Astrocyte of the spinal cord (primary cell): ENCODE data around the gene BMPR1A.

Source experiments
- DNase-seq: peaks from one replicate; pipeline ENCODE4 v3.0.0; 2011; ENCODE audit warnings: low read depth, low spot score
- H3K4me3 ChIP-seq: 2 replicates; pipeline ENCODE4 v1.5.1; 2011; ENCODE audit warnings: low read depth, mild to moderate bottlenecking, low read length, moderate library complexity
- in situ Hi-C: cut with HindIII; loops from 2 replicates; pipeline ENCODE4 v1.10.0; 2017; ENCODE audit warnings: low sequenced_read_pairs
- TF ChIP-seq, protein P1 (sequence below): IDR thresholded peaks from 2 replicates; pipeline ENCODE4 v1.5.1; 2012; ENCODE audit warnings: low read depth, mild to moderate bottlenecking, low read length, inconsistent platforms

BMPR1A gene

DNA sequence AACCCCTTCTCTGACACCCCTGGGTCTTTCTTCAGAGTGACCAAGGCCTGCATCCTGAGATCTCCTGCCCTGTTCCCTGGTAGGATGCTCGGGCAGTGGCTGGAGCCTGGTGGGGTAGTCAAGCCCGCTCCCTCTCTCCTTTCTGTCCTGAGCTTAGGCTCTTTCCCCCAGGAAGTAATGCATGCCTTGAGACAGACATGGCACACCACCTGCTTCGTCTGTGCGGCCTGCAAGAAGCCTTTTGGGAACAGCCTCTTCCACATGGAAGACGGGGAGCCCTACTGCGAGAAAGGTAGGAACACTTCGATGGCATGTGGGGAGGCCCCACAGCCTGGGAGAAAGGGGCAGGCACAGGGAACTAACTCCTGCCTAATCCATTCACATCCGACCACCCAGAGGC, 37.9 kb upstream of the BMPR1A start:
- no peak overlapping the region for H3K4me3 ChIP-seq
- TF ChIP-seq, protein P1, sequence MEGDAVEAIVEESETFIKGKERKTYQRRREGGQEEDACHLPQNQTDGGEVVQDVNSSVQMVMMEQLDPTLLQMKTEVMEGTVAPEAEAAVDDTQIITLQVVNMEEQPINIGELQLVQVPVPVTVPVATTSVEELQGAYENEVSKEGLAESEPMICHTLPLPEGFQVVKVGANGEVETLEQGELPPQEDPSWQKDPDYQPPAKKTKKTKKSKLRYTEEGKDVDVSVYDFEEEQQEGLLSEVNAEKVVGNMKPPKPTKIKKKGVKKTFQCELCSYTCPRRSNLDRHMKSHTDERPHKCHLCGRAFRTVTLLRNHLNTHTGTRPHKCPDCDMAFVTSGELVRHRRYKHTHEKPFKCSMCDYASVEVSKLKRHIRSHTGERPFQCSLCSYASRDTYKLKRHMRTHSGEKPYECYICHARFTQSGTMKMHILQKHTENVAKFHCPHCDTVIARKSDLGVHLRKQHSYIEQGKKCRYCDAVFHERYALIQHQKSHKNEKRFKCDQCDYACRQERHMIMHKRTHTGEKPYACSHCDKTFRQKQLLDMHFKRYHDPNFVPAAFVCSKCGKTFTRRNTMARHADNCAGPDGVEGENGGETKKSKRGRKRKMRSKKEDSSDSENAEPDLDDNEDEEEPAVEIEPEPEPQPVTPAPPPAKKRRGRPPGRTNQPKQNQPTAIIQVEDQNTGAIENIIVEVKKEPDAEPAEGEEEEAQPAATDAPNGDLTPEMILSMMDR = no peak
- in situ Hi-C loops = no loop called here
- no peak for DNase-seq

DNA sequence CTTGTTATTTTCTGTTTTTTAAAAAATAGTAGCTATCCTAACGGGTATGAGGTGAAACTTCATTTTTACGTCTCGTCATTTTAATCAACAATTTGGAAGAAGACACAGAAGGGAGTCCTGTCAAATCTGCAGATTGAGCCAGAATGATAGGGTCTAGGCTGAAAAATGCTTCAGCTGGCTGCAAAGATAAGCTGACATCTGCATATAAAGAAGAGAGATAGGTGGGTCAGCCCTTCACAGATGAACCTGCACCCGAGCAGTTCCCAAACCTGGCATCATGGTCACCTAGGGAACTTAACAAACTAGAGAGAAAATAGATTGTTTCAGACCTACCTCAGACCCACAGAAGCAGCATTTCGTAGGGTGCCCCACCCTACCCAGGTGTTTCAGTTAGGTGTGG, 35.2 kb upstream of the BMPR1A start:
- no peak for DNase-seq
- TF ChIP-seq, protein P1 = no peak
- in situ Hi-C loops = no loop called here

DNA sequence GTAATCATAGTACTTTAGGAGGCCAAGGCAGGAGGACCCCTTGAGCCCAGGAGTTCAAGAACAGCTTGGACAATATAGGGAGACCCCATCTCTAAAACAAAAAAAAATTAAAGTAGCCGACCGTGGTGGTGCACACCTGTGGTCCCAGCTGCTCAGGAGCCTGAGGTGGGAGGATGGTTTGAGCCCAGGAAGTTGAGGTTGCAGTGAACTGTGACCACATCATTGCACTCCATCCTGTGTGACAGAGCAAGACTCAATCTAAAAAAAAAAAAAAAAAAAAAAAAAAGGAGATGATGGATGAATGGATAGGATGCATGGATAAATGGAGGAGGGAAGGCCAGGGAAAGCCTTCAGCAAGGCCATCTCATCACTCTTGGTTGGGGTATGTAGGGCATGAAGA, 33.4 kb upstream of the BMPR1A start:
- TF ChIP-seq, protein P1 = no peak
- in situ Hi-C loops = no loop called here
- no peak overlapping the region for H3K4me3 ChIP-seq
- no peak for DNase-seq

More for the DNA sequence above, 35.2 kb upstream of the BMPR1A start:
- H3K4me3 ChIP-seq = no peak overlapping the region

DNA sequence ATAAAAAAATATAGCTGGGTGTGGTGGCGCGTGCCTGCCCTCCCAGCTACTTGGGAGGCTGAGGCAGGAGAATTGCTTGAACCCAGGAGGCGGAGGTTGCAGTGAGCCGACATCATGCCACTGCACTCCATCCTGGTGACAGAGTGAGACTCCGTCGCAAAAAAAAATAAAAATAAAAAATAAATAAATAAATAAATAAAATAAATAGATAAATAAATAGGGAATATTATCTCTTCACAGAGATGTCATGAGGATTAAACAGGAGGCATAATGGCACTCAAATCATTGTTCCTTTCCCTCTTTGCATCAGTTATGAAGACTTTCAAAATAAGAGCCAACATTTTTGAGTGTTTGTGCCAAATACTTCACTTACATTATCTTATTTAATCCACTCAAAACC, 32.0 kb upstream of the BMPR1A start:
- no peak for DNase-seq
- TF ChIP-seq, protein P1 = no peak
- no peak overlapping the region for H3K4me3 ChIP-seq
- in situ Hi-C loops = no loop called here

- DNase-seq = no peak
- in situ Hi-C loops = no loop called here
- H3K4me3 ChIP-seq = no peak overlapping the region
- TF ChIP-seq, protein P1 = no peak
Observed at GRCh38 chr10:86725980-86726676, 30.3 kb upstream of the BMPR1A start.

DNA sequence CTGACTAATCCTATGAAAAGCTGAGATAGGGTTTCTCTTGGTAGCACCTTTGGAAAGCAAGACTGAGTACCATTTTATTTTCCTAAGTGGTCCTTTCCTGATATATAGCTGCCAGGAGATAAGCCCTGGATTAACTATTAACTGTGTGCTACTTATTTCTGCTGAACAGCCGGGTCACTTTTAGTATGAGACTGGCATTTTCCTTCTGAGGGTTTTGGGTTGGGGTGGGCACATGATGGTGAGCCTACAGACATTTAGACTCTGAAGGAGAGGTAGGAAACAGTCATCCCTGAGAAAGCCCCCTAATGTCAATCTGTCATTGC, 29.8 kb upstream of the BMPR1A start:
- no peak overlapping the region for H3K4me3 ChIP-seq
- in situ Hi-C loops = no loop called here
- DNase-seq = no peak
- TF ChIP-seq, protein P1 = no peak

DNA sequence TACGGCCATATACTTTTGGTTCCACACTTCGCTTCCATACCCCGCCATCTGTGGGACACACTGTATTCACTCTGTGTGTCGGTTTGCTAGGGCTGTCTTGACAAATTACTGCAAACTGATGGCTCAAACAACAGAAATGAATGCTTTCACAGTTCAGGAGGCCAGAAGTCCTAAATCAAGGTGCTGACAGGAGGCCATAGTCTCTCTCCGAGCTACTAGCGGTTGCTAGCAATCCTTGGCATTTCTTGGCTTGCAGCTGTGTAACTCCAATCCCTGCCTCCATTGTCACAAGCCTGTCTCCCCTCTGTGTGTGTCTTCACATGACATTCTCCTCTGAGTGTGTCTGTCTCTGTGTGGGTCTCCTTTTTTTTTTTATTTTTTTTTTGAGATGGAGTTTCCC, 28.9 kb upstream of the BMPR1A start:
- no peak for DNase-seq
- TF ChIP-seq, protein P1 = no peak
- in situ Hi-C loops = no loop called here
- no peak overlapping the region for H3K4me3 ChIP-seq
